Skeletal muscle tissue (tissue), 4 donors: ENCODE data around the gene ACSM4. TPM values are rescaled to one million over a fixed set of nuclear protein-coding genes. Genes with fewer than 3 reads are reported as not detected.
"Not testable (repeated sequence)": the region's sequence is repeated elsewhere in the genome, so short reads cannot be mapped to it uniquely, and the experiment has no call there.

Experiments
- H3K27ac ChIP-seq: one replicate; pipeline ENCODE4 v1.7.0; 2013; ENCODE audit warnings: mild to moderate bottlenecking, low read depth, low read length, inconsistent platforms
- H3K27me3 ChIP-seq, 3 donors: one replicate each; pipeline ENCODE4 v1.7.0; 2013; ENCODE audit warnings: low read length in 3 of 3; ENCODE audit not compliant: control insufficient read depth in 3 of 3, insufficient read depth in 3 of 3
- H3K36me3 ChIP-seq, 3 donors: one replicate each; pipeline ENCODE4 v1.7.0; 2013; ENCODE audit warnings: low read length in 3 of 3; ENCODE audit not compliant: control insufficient read depth in 3 of 3, insufficient read depth in 3 of 3
- H3K4me1 ChIP-seq, 3 donors: one replicate each; pipeline ENCODE4 v1.7.0; 2013; ENCODE audit warnings: low read length in 3 of 3, mild to moderate bottlenecking in 3 of 3; ENCODE audit not compliant: control insufficient read depth in 3 of 3, insufficient read depth in 3 of 3
- H3K4me3 ChIP-seq, 3 donors: one replicate each; pipeline ENCODE4 v1.7.0; 2013; ENCODE audit warnings: low read length in 3 of 3
- H3K9ac ChIP-seq, 3 donors: one replicate each; pipeline ENCODE4 v1.7.0; 2013; ENCODE audit warnings: low read length in 3 of 3, mild to moderate bottlenecking in 3 of 3, moderate library complexity in 2 of 3, low read depth in 1 of 3
- H3K9me3 ChIP-seq, 3 donors: one replicate each; pipeline ENCODE4 v1.7.0; 2013; ENCODE audit warnings: low read length in 3 of 3; ENCODE audit not compliant: control insufficient read depth in 3 of 3
- total RNA-seq: library from RNA; depleted of rRNA; stranded (reverse); fragments of >200 nt; gene quantifications from one replicate; pipeline ENCODE4 v1.2.3, GENCODE V29; 2014
- donor health status: Osteomylitis.

Gene ACSM4
- total RNA-seq, 1 donor from 2014 or later: not detected

DNA sequence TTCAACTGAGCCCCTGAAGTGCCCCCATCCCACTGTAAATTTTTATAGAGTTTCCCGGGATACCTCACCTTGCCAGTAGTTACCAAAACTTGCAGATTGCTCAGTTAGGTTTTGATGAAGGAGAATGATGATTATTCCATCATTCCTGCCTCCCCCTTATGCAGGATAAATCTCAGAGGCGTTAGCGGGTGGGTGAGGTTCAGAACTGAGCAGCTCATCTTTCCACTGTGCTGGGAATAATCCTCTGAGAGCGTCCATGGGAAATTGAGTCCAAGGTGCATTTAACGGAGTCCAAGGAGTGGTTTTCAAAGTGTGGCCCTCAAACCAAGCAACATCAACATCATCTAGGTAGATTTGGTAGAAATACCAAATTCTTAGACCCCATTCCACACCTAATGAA lies 18.7 kb downstream of the ACSM4 start:
- Histone ChIP-seq H3K4me3 (no peak overlapping the region), H3K27me3 (no peaks in the 10 kb centered on the region), H3K36me3 (no peaks in the 10 kb centered on the region), H3K9me3 (no peaks in the 10 kb centered on the region), H3K9ac (no peak overlapping the region), H3K4me1 (no peaks in the 10 kb centered on the region), H3K27ac (no peak overlapping the region)

DNA sequence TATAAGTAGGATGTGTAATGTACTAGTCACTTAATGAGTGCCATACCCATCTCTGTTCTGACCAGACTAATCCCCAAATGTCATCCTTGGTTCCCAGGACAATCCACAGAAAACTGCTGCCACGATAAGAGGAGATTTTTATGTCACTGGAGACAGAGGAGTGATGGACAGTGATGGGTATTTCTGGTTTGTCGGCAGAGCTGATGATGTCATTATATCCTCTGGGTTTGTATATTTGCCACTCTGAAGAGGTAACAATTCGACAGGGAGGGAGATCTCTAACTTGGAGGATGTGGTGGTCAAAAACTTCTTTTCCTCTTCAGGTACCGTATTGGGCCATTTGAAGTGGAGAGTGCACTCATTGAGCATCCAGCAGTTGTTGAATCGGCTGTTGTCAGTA lies 20.3 kb downstream of the ACSM4 start:
- no peak overlapping the region for H3K27ac ChIP-seq
- no peak overlapping the region for H3K9ac ChIP-seq
- H3K4me1 ChIP-seq: no peaks in the 10 kb centered on the region
- H3K9me3 ChIP-seq: no peaks in the 10 kb centered on the region
- no peaks in the 10 kb centered on the region for H3K36me3 ChIP-seq
- H3K27me3 ChIP-seq: no peaks in the 10 kb centered on the region
- H3K4me3 ChIP-seq: no peak overlapping the region

DNA sequence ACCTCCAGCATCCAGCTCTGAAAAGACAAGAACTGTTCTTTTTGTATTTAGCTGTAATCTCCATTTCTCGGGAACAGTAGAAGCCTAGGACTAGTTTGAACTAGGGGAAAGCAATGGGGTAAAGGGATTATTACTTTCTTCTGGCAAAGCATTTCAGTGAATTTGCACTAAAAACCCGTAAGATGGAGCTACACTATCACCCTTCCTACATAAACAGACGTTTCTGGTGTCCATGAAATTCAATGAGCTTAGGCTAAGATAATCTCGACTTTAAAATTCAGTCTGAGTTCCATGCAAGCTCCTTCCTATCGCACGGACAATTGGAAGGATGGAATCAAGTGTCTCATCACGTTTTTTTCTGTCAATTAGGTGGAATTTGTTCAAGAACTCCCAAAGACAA lies 24.0 kb downstream of the ACSM4 start:
- Histone ChIP-seq H3K36me3 (no peaks in the 10 kb centered on the region), H3K27ac (no peak overlapping the region), H3K9me3 (no peaks in the 10 kb centered on the region), H3K4me1 (no peaks in the 10 kb centered on the region), H3K9ac (no peak overlapping the region), H3K27me3 (no peaks in the 10 kb centered on the region), H3K4me3 (no peak overlapping the region)

DNA sequence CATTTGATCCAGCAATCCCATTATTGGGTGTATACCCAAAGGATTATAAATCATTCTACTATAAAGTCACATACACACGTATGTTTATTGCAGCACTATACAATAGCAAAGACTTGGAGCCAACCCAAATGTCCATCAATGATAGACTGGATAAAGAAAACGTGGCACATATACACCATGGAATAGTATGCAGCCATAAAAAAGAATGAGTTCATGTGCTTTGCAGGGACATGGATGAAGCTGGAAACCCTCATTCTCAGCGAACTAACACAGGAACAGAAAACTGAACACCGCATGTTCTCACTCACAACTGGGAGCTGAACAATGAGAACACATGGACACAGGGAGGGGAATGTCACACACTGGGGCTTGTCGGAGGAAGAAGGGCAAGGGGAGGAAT lies 33.9 kb downstream of the ACSM4 start:
- not testable (repeated sequence) for H3K9ac ChIP-seq, H3K36me3 ChIP-seq, H3K9me3 ChIP-seq, H3K27me3 ChIP-seq, H3K27ac ChIP-seq, H3K4me1 ChIP-seq, H3K4me3 ChIP-seq

DNA sequence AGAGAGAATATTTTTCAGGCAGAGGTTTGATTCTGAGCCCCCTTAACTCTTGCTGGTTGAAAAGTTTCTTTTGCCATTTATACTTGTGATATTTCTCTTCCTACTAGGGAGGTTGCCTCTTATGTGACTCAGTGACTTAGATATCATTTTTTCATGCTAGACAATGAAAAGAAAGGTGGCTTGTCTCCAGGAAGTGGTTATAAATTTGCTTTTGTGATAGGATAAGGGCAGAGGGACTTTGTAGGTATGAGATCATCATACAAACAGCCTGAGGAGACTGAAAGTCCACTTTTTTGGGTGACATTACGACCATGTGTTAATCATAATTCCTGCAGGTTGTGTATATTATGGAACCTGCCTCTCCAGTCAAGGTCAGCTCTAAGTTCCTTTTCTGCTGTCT lies 35.8 kb downstream of the ACSM4 start:
- H3K9ac ChIP-seq: no peak overlapping the region
- no peak overlapping the region for H3K27ac ChIP-seq
- no peaks in the 10 kb centered on the region for H3K4me1 ChIP-seq
- H3K27me3 ChIP-seq: no peaks in the 10 kb centered on the region
- no peaks in the 10 kb centered on the region for H3K36me3 ChIP-seq
- H3K9me3 ChIP-seq: peaks cover 0 to 5% (median 3%) of the 10 kb centered on the region in 3 donors
- no peak overlapping the region for H3K4me3 ChIP-seq

DNA sequence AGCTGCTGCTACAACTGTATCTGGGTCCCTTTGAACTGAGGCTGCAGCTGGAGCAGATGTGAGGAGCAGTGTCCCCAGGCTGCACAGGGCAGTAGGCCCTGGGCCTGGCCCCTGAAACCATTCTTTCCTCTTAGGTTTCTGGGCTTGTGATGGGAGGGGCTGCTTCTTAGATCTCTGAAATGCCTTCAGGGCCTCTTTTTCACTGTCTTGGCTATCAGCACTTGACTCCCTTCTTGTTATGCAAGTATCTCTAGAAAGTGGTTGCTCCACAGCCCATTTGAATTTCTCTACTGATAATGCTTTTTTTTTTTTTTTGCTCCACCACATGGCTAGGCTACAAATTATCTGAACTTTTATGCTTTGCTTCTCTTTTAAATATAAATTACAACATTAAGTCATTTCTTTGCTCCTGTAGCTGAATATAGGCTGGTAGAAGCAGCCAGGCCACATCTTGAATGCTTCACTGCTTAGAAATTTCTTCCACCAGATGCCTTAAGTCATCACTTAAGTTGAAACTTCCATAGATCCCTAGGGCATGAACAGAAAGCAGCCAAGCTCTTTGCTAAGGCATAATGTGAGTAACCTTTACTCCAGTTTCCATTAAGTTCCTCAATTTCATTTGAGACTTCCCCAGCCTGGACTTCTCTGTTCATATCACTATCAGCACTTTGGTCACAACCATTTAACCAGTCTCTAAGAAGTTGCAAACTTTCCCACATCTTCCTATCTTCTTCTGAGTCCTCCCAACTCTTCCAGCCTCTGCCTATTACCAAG lies 41.1 kb downstream of the ACSM4 start:
- no peaks in the 10 kb centered on the region for H3K36me3 ChIP-seq
- H3K9me3 ChIP-seq: peaks cover 0 to 3% (median 3%) of the 10 kb centered on the region in 3 donors
- no peaks in the 10 kb centered on the region for H3K27me3 ChIP-seq
- H3K9ac ChIP-seq: no peak overlapping the region
- H3K4me3 ChIP-seq: no peak overlapping the region
- no peak overlapping the region for H3K27ac ChIP-seq
- H3K4me1 ChIP-seq: no peaks in the 10 kb centered on the region

DNA sequence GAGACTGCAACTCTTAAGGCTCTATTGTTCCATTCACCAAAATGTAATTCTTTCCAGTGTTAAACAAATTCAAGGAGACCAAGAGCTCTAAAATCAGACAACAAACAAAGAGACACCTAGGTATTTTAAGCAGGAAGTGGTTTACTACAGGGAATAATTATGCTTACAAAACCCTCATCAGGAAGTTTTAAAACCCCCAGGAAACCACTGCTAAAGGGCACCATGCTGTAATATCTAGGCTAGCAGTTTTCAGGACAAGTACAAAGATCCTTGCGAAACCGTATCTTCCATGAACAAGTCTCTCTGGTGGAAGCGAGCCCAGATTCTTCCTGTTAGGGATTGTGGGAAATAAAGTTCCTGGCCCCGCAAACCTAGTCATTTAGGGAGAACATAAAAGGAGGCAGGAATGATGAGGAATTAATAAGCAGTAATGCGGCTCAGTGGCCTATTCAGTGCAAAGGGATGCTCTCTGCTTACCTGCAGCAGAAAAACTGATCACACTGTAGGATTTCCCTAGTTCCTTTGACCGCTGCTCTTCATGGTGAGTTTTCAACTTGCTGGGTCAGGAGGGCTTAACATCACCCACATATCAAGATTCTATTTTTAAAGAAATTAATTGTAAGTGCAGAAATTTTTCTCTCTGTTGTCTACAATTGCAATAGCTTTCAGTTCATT lies 42.8 kb downstream of the ACSM4 start:
- Histone ChIP-seq H3K4me1 (no peaks in the 10 kb centered on the region), H3K9me3 (peaks cover 0 to 3% (median 3%) of the 10 kb centered on the region in 3 donors), H3K4me3 (no peak overlapping the region), H3K9ac (no peak overlapping the region), H3K27me3 (no peaks in the 10 kb centered on the region), H3K36me3 (no peaks in the 10 kb centered on the region), H3K27ac (no peak overlapping the region)

DNA sequence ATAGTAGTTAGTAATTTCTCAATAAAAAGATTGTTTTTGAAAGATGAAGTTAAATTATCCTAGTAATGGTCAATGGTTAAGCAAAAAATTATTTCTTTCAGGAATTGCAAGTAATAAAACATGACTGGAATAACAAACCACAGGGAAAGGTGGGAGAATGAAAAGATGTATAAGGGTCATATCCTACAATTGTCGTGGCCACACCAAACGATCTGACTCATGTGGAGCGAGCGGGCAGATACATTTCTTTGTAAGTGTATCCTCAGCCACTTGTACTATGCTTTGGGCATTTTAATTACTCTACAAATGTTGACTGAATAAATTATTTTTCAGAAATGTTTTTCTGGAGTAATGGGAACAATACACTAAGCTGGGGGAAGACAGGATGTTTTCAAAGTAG lies 45.5 kb downstream of the ACSM4 start:
- Histone ChIP-seq H3K27me3 (no peaks in the 10 kb centered on the region), H3K4me3 (no peak overlapping the region), H3K9me3 (no peaks in the 10 kb centered on the region), H3K9ac (no peak overlapping the region), H3K36me3 (no peaks in the 10 kb centered on the region), H3K27ac (no peak overlapping the region), H3K4me1 (no peaks in the 10 kb centered on the region)

DNA sequence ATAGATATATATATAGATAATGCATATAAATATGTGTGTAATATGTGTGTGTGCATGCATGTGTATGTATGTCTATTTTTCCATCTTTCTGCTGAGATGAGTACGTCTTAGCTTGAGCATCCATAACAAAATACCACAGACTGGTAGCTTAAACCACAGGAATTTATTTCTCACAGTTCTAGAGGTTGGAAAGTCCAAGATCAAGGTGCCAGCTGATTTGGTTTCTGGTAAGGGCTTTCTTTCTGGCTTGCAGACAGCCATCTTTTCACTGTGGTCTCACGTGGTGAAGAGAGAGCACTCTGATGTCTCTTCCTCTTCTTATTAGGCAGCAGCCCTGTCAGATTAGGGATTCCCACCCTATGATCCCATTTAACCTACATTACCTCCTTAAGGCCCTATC lies 47.3 kb downstream of the ACSM4 start:
- Histone ChIP-seq H3K27ac (no peak overlapping the region), H3K36me3 (no peaks in the 10 kb centered on the region), H3K9ac (no peak overlapping the region), H3K9me3 (no peaks in the 10 kb centered on the region), H3K27me3 (no peaks in the 10 kb centered on the region), H3K4me3 (no peak overlapping the region), H3K4me1 (no peaks in the 10 kb centered on the region)

DNA sequence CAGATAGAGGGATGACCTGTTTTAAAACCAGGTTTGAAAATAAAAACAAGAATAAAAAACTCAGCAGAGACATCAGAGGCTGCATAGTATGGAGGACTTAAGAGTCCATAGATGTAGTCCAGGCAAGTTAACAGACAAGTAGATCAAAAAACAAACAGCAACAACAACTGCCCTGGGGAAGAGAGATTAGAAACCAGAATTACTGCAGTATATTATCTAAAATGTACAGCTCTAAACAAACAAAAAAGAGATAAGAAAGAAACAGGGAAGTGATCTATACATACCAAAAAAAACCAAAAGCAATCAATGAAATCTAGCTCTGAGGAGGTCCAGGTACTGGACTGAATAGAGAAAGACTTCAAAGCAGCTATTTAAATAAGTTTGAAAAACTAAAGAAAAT lies 48.8 kb downstream of the ACSM4 start:
- Histone ChIP-seq H3K4me1 (no peaks in the 10 kb centered on the region), H3K9ac (no peak overlapping the region), H3K9me3 (no peaks in the 10 kb centered on the region), H3K36me3 (no peaks in the 10 kb centered on the region), H3K27ac (no peak overlapping the region), H3K27me3 (no peaks in the 10 kb centered on the region), H3K4me3 (no peak overlapping the region)
